Breast epithelium (tissue), 4 donors: ENCODE measurements around the gene DNPEP. TPM values are rescaled to one million over a fixed set of nuclear protein-coding genes. Genes with fewer than 3 reads are reported as not detected.

Experiments used
- DNase-seq, 2 donors: peaks; one replicate each; pipeline ENCODE4 v3.0.0-alpha.2; 2019; ENCODE audit warnings: low spot score in 2 of 2
- H3K27ac ChIP-seq, 2 donors: fragments of 200-600 bp; sonication (generic) in 1 of 2; one replicate each; pipeline ENCODE4 v1.5.1; 2016 to 2019; ENCODE audit warnings: mild to moderate bottlenecking in 1 of 2
- H3K27me3 ChIP-seq, 2 donors: fragments of 200-600 bp; sonication (generic) in 1 of 2; one replicate each; pipeline versions ENCODE4 v1.5.1 to v1.6.0; 2017 to 2019; ENCODE audit warnings: control low read depth in 1 of 2, mild to moderate bottlenecking in 1 of 2
- H3K36me3 ChIP-seq: fragments of 200-600 bp; one replicate; pipeline ENCODE4 v1.5.1; 2019
- H3K4me1 ChIP-seq, 2 donors: fragments of 200-600 bp; sonication (generic); one replicate each; pipeline ENCODE4 v1.5.1; 2016 to 2019; ENCODE audit warnings: control low read depth in 1 of 2
- H3K4me3 ChIP-seq, 3 donors: fragments of 200-600 bp; sonication (generic); 1 replicate in 2 of 3; 2 replicates in 1 of 3; pipeline ENCODE4 v1.5.1; 2016 to 2019; ENCODE audit warnings: mild to moderate bottlenecking in 3 of 3, moderate library complexity in 2 of 3
- H3K9me3 ChIP-seq, 2 donors: fragments of 200-600 bp; sonication (generic) in 1 of 2; one replicate each; pipeline ENCODE4 v1.5.1; 2016 to 2019; ENCODE audit warnings: control low read depth in 1 of 2
- POLR2A ChIP-seq: fragments of 450-650 bp; IDR thresholded peaks from one replicate; pipeline ENCODE4 v1.6.1; 2016; ENCODE audit warnings: antibody characterized with exemption, mild to moderate bottlenecking, moderate library complexity
- POLR2AphosphoS5 ChIP-seq, 3 donors: sonication (generic); formaldehyde crosslinking; IDR thresholded peaks; one replicate each; pipeline ENCODE4 v1.6.1; 2017; ENCODE audit warnings: antibody characterized with exemption in 3 of 3
- intact Hi-C: fragments of 100-400 bp; cut with DNase I; formaldehyde crosslinking; loops from one replicate; pipeline ENCODE4 v1.15.1; 2023; ENCODE audit warnings: low total_unique reads
- total RNA-seq, 3 donors: library from RNA; depleted of rRNA; stranded (reverse); fragments of >200 nt; gene quantifications; one replicate each; pipeline ENCODE4 v1.1.0, GENCODE V29; 2016
- TF ChIP-seq, protein P1 (sequence below), 3 donors: fragments of 450-650 bp; IDR thresholded peaks; one replicate each; pipeline ENCODE4 v1.5.1; 2016 to 2017; ENCODE audit warnings: antibody characterized with exemption in 3 of 3, mild to moderate bottlenecking in 3 of 3, moderate library complexity in 3 of 3

DNPEP gene
- total RNA-seq, 3 donors from 2014 or later, result 49.8 to 81.9 (median 79.0) TPM

DNA sequence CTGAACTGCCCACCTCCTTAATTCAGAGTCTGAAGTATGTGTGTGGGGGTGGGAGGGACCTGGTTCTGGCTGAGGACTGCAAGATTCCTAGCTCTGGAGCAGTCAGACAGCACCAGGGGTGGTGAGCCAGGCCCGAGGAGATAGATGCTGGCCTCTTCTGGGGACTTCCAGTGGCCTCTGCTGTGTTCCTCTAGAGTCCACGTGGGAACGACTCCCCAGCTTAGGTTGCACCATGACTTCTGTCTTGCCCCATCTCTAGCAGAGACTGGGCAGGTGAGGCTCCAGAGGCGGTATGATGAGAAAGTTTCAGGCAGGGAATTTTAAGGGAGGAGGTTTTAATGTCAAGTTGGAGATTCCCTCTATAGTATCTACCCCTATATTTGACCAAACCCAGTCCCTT lies 33.1 kb downstream of the DNPEP start:
- Histone ChIP-seq H3K27ac (no peak overlapping the region), H3K27me3 (peaks cover 0 to 40% of the 10 kb centered on the region in 2 donors), H3K9me3 (no peaks in the 10 kb centered on the region), H3K36me3 (no peaks in the 10 kb centered on the region), H3K4me1 (no peaks in the 10 kb centered on the region), H3K4me3 (no peak overlapping the region)
- no peak for DNase-seq
- TF ChIP-seq, protein P1, sequence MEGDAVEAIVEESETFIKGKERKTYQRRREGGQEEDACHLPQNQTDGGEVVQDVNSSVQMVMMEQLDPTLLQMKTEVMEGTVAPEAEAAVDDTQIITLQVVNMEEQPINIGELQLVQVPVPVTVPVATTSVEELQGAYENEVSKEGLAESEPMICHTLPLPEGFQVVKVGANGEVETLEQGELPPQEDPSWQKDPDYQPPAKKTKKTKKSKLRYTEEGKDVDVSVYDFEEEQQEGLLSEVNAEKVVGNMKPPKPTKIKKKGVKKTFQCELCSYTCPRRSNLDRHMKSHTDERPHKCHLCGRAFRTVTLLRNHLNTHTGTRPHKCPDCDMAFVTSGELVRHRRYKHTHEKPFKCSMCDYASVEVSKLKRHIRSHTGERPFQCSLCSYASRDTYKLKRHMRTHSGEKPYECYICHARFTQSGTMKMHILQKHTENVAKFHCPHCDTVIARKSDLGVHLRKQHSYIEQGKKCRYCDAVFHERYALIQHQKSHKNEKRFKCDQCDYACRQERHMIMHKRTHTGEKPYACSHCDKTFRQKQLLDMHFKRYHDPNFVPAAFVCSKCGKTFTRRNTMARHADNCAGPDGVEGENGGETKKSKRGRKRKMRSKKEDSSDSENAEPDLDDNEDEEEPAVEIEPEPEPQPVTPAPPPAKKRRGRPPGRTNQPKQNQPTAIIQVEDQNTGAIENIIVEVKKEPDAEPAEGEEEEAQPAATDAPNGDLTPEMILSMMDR (IDR thresholded peaks at IDR 0.05), result no peak
- TF ChIP-seq POLR2AphosphoS5 (IDR thresholded peaks at IDR 0.05), result no peak
- intact Hi-C loops, result no loop called here

DNA sequence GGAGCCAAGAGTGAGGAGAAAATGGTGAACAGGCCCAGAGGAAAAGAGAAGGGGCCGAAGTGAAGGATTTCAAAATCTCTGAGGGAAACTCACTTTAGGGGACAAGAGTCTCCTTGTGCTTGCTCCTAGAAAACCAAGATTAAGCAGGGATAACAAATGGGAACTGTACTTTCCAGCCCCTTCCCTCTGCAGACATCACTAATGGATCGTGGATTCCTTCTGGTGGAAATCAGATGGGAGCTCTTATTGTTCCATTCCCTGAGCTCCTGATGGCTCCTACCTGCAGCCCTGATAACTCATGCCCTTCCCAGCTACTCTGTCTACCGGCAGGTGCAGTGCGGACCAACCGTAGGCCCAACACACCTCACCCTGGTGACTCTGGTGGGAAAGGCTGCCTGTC lies 34.6 kb downstream of the DNPEP start:
- H3K4me3 ChIP-seq, result no peak overlapping the region
- H3K27me3 ChIP-seq, result peaks cover 0 to 28% of the 10 kb centered on the region in 2 donors
- intact Hi-C loops, result no loop called here

GRCh38 chr2:219352448-219353023 lies 35.2 kb downstream of the DNPEP start:
- no peak for DNase-seq
- TF ChIP-seq POLR2A, result no peak
- TF ChIP-seq, protein P1 (IDR thresholded peaks at IDR 0.05), result peak in 2 of 3 donors; percentile 41 to 54
- H3K36me3 ChIP-seq, result no peaks in the 10 kb centered on the region

More for the DNA sequence above, 34.6 kb downstream of the DNPEP start:
- Histone ChIP-seq H3K27ac (no peak overlapping the region), H3K4me1 (no peaks in the 10 kb centered on the region), H3K36me3 (no peaks in the 10 kb centered on the region), H3K9me3 (no peaks in the 10 kb centered on the region)
- DNase-seq, result no peak
- TF ChIP-seq POLR2AphosphoS5 (IDR thresholded peaks at IDR 0.05), result no peak
- TF ChIP-seq, protein P1 (IDR thresholded peaks at IDR 0.05), result no peak
- TF ChIP-seq POLR2A, result no peak

DNA sequence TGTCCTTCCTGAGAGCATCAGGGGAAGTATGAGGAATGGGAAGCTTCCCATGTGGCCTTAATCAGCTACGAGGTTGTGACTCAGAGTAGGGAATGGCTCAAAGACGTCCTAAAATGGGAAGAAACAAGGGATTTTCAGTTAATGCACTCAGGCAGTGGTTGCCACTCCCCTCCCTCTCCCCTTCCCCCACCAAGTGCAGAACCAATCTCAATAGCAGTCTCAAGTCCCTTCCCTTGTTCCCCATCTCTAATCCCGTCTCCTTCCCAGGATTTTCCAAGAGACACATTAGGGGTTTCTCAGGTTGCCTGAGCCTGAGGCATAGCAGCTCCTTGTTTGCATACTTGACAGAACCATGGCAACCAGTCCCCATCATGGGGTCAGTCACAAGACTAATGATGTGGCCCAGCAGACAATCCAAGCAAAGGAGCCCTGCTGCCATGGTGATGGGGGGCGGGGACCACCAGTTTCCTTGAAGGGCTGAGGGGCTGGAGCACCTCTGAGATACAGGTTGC lies 36.9 kb downstream of the DNPEP start:
- Histone ChIP-seq H3K36me3 (no peaks in the 10 kb centered on the region), H3K4me1 (no peaks in the 10 kb centered on the region), H3K4me3 (no peak overlapping the region), H3K9me3 (no peaks in the 10 kb centered on the region), H3K27ac (no peak overlapping the region), H3K27me3 (peaks cover 0 to 8% of the 10 kb centered on the region in 2 donors)
- intact Hi-C loops, result no loop called here
- TF ChIP-seq POLR2A (no peak), POLR2AphosphoS5 (IDR thresholded peaks at IDR 0.05) (no peak)
- TF ChIP-seq, protein P1 (IDR thresholded peaks at IDR 0.05), result no peak
- no peak for DNase-seq

More at GRCh38 chr2:219352448-219353023, 35.2 kb downstream of the DNPEP start:
- H3K4me1 ChIP-seq, result no peaks in the 10 kb centered on the region
- intact Hi-C loops, result no loop called here
- H3K27ac ChIP-seq, result no peak overlapping the region
- peaks cover 0 to 24% of the 10 kb centered on the region in 2 donors for H3K27me3 ChIP-seq
- no peaks in the 10 kb centered on the region for H3K9me3 ChIP-seq
- no peak overlapping the region for H3K4me3 ChIP-seq

GRCh38 chr2:219350215-219350614 lies 37.5 kb downstream of the DNPEP start:
- Histone ChIP-seq H3K27me3 (peaks cover 0 to 4% of the 10 kb centered on the region in 2 donors), H3K9me3 (no peaks in the 10 kb centered on the region), H3K36me3 (no peaks in the 10 kb centered on the region), H3K4me1 (no peaks in the 10 kb centered on the region), H3K4me3 (no peak overlapping the region), H3K27ac (no peak overlapping the region)
- no peak for DNase-seq
- TF ChIP-seq, protein P1 (IDR thresholded peaks at IDR 0.05), result no peak
- no peak for TF ChIP-seq POLR2AphosphoS5 (IDR thresholded peaks at IDR 0.05)
- intact Hi-C loops, result no loop called here
